IMR-90 (cell line): ENCODE results near the gene MUCL1. TPM values are rescaled to one million over a fixed set of nuclear protein-coding genes. Genes with fewer than 3 reads are reported as not detected.

Experiments used
- ATAC-seq: fragments of 200-7000 bp; cut with Tn5 transposase; 2 replicates; pipeline ENCODE4 v1.9.1; 2020; ENCODE audit warnings: low read depth, mild to moderate bottlenecking, moderate library complexity
- BruUV-seq: library from RNA; stranded (reverse); fragments of 400-500 nt; replicated peaks from 2 replicates; lab custom pipeline; 2021; lab: Mats Ljungman, UMichigan
- CTCF ChIA-PET: fragments of 300-600 bp; formaldehyde crosslinking; extraction: SDS; loops from one replicate; lab custom pipeline; 2021; ENCODE audit warnings: antibody characterized with exemption; lab: Yijun Ruan, JAX
- POLR2A ChIA-PET: fragments of 300-600 bp; sonication (Branson Sonifier 250); formaldehyde crosslinking; loops from one replicate; lab custom pipeline; 2022; ENCODE audit warnings: antibody characterized with exemption; ENCODE audit not compliant: unreplicated experiment; lab: Charles Lee
- DNase-seq: peaks from one replicate; pipeline ENCODE4 v3.0.0; 2013
- H2AFZ ChIP-seq: replicated peaks from 2 replicates; pipeline ENCODE3; 2013; ENCODE audit warnings: low read length, mild to moderate bottlenecking; ENCODE audit not compliant: poor library complexity
- H2AK5ac ChIP-seq: 2 replicates; pipeline ENCODE4 v1.6.1; 2013; ENCODE audit warnings: low read depth, low read length, inconsistent platforms
- H2AK9ac ChIP-seq: replicated peaks from 2 replicates; pipeline ENCODE3; 2013; ENCODE audit warnings: mild to moderate bottlenecking, low read depth, low read length, moderate library complexity; ENCODE audit not compliant: poor library complexity
- H2BK120ac ChIP-seq: 2 replicates; pipeline ENCODE4 v1.6.1; 2013; ENCODE audit warnings: low read depth, low read length, inconsistent platforms
- H2BK15ac ChIP-seq: 3 replicates; pipeline ENCODE4 v1.6.1; 2013; ENCODE audit warnings: low read depth, low read length, inconsistent platforms
- H2BK20ac ChIP-seq: 2 replicates; pipeline ENCODE4 v1.6.1; 2013; ENCODE audit warnings: low read depth, mild to moderate bottlenecking, inconsistent platforms, low read length, moderate library complexity
- H2BK5ac ChIP-seq: 2 replicates; pipeline ENCODE4 v1.6.1; 2013; ENCODE audit warnings: mild to moderate bottlenecking, low read depth, low read length, inconsistent platforms; ENCODE audit not compliant: poor library complexity, severe bottlenecking
- H3K14ac ChIP-seq: replicated peaks from 2 replicates; pipeline ENCODE4 v1.6.1; 2013; ENCODE audit warnings: low read depth, low read length, inconsistent platforms
- H3K18ac ChIP-seq: 2 replicates; pipeline ENCODE4 v1.6.1; 2013; ENCODE audit warnings: low read depth, low read length, control low read depth
- H3K23ac ChIP-seq: 2 replicates; pipeline ENCODE4 v1.6.1; 2013; ENCODE audit warnings: low read depth, low read length, inconsistent platforms
- H3K27ac ChIP-seq: 2 replicates; pipeline ENCODE4 v1.5.1; 2013; ENCODE audit warnings: mild to moderate bottlenecking, control low read depth, low read length; ENCODE audit not compliant: insufficient read depth
- H3K27me3 ChIP-seq: 2 replicates; pipeline ENCODE4 v1.6.1; 2013; ENCODE audit warnings: low read length; ENCODE audit not compliant: control insufficient read depth, insufficient read depth
- H3K36me3 ChIP-seq: 2 replicates; pipeline ENCODE4 v1.6.1; 2013; ENCODE audit warnings: low read length, mixed read lengths; ENCODE audit not compliant: control insufficient read depth, insufficient read depth
- H3K4ac ChIP-seq: 2 replicates; pipeline ENCODE4 v1.6.1; 2013; ENCODE audit warnings: low read depth, low read length, inconsistent platforms
- H3K4me1 ChIP-seq: 2 replicates; pipeline ENCODE4 v1.6.1; 2013; ENCODE audit warnings: low read length, mixed read lengths; ENCODE audit not compliant: control insufficient read depth, insufficient read depth
- H3K4me2 ChIP-seq: 2 replicates; pipeline ENCODE4 v1.6.1; 2013; ENCODE audit warnings: low read depth, mild to moderate bottlenecking, control low read depth, low read length, moderate library complexity
- H3K4me3 ChIP-seq: 2 replicates; pipeline ENCODE4 v1.5.1; 2013; ENCODE audit warnings: low read depth, mild to moderate bottlenecking, control low read depth, low read length, moderate library complexity; ENCODE audit not compliant: insufficient read depth
- H3K56ac ChIP-seq: 2 replicates; pipeline ENCODE4 v1.6.1; 2013; ENCODE audit warnings: low read length, inconsistent platforms; ENCODE audit not compliant: insufficient read depth; ENCODE audit errors: extremely low read depth
- H3K79me1 ChIP-seq, 2 experiments: 2 replicates each; pipeline ENCODE4 v1.6.1; 2013; ENCODE audit warnings: low read length in 2 of 2, inconsistent platforms in 1 of 2, low read depth in 1 of 2
- H3K9ac ChIP-seq: 2 replicates; pipeline ENCODE4 v1.6.1; 2013; ENCODE audit warnings: low read depth, low read length, control low read depth
- H3K9me1 ChIP-seq: 2 replicates; pipeline ENCODE4 v1.6.1; 2013; ENCODE audit warnings: low read length, inconsistent platforms; ENCODE audit not compliant: insufficient read depth
- H3K9me3 ChIP-seq: 2 replicates; pipeline ENCODE4 v1.6.1; 2013; ENCODE audit warnings: low read length; ENCODE audit not compliant: control insufficient read depth, insufficient read depth
- H4K20me1 ChIP-seq: 2 replicates; pipeline ENCODE4 v1.6.1; 2013; ENCODE audit warnings: low read length, inconsistent platforms; ENCODE audit not compliant: insufficient read depth
- H4K5ac ChIP-seq: 2 replicates; pipeline ENCODE4 v1.6.1; 2013; ENCODE audit warnings: mild to moderate bottlenecking, low read depth, low read length, control low read depth
- H4K8ac ChIP-seq, 2 experiments: 2 replicates each; pipeline ENCODE4 v1.6.1; 2013; ENCODE audit warnings: low read depth in 2 of 2, low read length in 2 of 2, control low read depth in 1 of 2, inconsistent platforms in 1 of 2
- H4K91ac ChIP-seq: 2 replicates; pipeline ENCODE4 v1.6.1; 2013; ENCODE audit warnings: low read depth, low read length, inconsistent platforms; ENCODE audit not compliant: insufficient read depth
- FOS ChIP-seq: fragments of 150-350 bp; IDR thresholded peaks from 2 replicates; pipeline ENCODE4 v1.6.1; 2016; ENCODE audit warnings: low read depth, low read length
- RFX5 ChIP-seq: IDR thresholded peaks from 2 replicates; pipeline ENCODE4 v1.8.0; 2012; ENCODE audit warnings: low read depth, mild to moderate bottlenecking, low read length, moderate library complexity
- WGBS, 2 experiments: methylation state at CpG; one replicate each; pipeline versions ENCODE4 v1.1.5 to v1.1.7; 2013; ENCODE audit warnings: missing lambda C conversion rate in 2 of 2; ENCODE audit not compliant: insufficient read length in 1 of 2; ENCODE audit errors: extremely low coverage in 2 of 2; 5-methylcytosine and 5-hydroxymethylcytosine counted together
- dilution Hi-C: fragments of 300-500 bp; cut with HindIII; formaldehyde crosslinking; loops from one replicate; pipeline ENCODE4 v1.14.3; 2018; ENCODE audit warnings: low sequenced_read_pairs; ENCODE audit not compliant: unreplicated experiment
- in situ Hi-C: fragments of 300-500 bp; cut with MboI; formaldehyde crosslinking; loops from 3 replicates; pipeline ENCODE4 v1.14.3; 2019; ENCODE audit warnings: low sequenced_read_pairs, inconsistent platforms, mixed read lengths
- intact Hi-C: fragments of 100-400 bp; cut with micrococcal nuclease; formaldehyde crosslinking; loops from 2 replicates; pipeline ENCODE4 v1.10.0; 2022
- polyA plus RNA-seq, 3 experiments: library from polyadenylated mRNA; depleted of rRNA; stranded (reverse); fragments of >200 nt; gene quantifications; 2 replicates each; pipeline ENCODE4 v1.2.3, GENCODE V29; 2012; ENCODE audit warnings: low replicate concordance in 1 of 3
- total RNA-seq: library from RNA; depleted of rRNA; stranded (reverse); fragments of >200 nt; gene quantifications from 2 replicates; pipeline ENCODE4 v1.2.3, GENCODE V29; 2012

MUCL1 gene
- total and polyA plus RNA-seq, 2 of the 4 experiments (the other 2 are of a cell fraction): not detected

DNA sequence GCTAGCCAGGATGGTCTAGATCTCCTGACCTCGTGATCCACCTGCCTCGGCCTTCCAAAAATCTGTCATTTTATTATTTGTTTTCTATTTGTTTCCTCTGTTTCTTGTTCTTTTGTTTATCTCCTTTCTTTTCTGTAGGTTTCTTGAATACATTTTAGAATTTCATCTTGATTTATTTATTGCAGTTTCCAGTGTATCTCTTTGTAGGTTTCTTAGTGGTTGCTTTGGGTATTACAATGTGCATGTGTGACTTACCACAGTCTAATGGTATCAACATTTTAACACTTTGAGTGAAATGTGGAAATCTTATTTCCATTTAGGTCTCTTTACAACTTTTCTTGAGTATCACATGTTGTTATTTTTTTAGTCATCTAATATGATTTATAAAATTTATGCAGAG is 29.9 kb upstream of the MUCL1 start:
- Histone ChIP-seq H3K4me3 (no peak overlapping the region), H2AK5ac (no peak overlapping the region), H3K27ac (no peak overlapping the region), H3K23ac (no peak overlapping the region), H3K9me1 (no peaks in the 10 kb centered on the region), H2AK9ac (no peak overlapping the region), H3K4me1 (no peaks in the 10 kb centered on the region), H3K27me3 (no peaks in the 10 kb centered on the region), H4K20me1 (no peaks in the 10 kb centered on the region), H2BK120ac (no peak overlapping the region), H4K5ac (no peak overlapping the region), H2BK5ac (no peak overlapping the region), H2BK20ac (no peak overlapping the region), H4K8ac (no peak overlapping the region), H3K4me2 (no peak overlapping the region), H3K18ac (no peak overlapping the region), H3K79me1 (no peaks in the 10 kb centered on the region), H3K14ac (no peak overlapping the region), H3K36me3 (no peaks in the 10 kb centered on the region), H4K91ac (no peak overlapping the region), H3K9me3 (no peaks in the 10 kb centered on the region; the same call in 1 of the 2 replicates), H2AFZ (no peak overlapping the region), H3K9ac (no peak overlapping the region), H3K56ac (no peak overlapping the region), H2BK15ac (no peak overlapping the region), H3K4ac (no peak overlapping the region)
- CTCF ChIA-PET: no interaction called here
- DNase-seq (no peak), ATAC-seq (no peak)
- no TSS peak for BruUV-seq
- in situ Hi-C loops (no loop called here), dilution Hi-C loops (no loop called here), intact Hi-C loops (no loop called here)
- POLR2A ChIA-PET: no interaction called here
- TF ChIP-seq RFX5: no peak
- TF ChIP-seq FOS: no peak
- no CpG with 5 or more reads among the region's 2 CpGs for WGBS, 2 experiments
